Uterus (tissue), 4 donors: ENCODE data around the gene ZNF652. TPM values are rescaled to one million over a fixed set of nuclear protein-coding genes. Genes with fewer than 3 reads are reported as not detected.

Source experiments
- DNase-seq, 2 donors: peaks; one replicate each; pipeline ENCODE4 v3.0.0-alpha.2; 2019 to 2020
- H3K27ac ChIP-seq, 2 donors: fragments of 200-600 bp; sonication (generic); 1 replicate in 1 of 2; 2 replicates in 1 of 2; pipeline ENCODE4 v1.5.1; 2016 to 2018
- H3K27me3 ChIP-seq, 2 donors: fragments of 200-600 bp; sonication (generic); one replicate each; pipeline ENCODE4 v1.5.1; 2018 to 2019; ENCODE audit warnings: control low read depth in 1 of 2
- H3K36me3 ChIP-seq, 2 donors: fragments of 200-600 bp; sonication (generic); one replicate each; pipeline ENCODE4 v1.5.1; 2019; ENCODE audit warnings: control low read depth in 1 of 2
- H3K4me1 ChIP-seq, 2 donors: fragments of 200-600 bp; sonication (generic); one replicate each; pipeline ENCODE4 v1.5.1; 2018 to 2019; ENCODE audit warnings: control low read depth in 1 of 2
- H3K4me3 ChIP-seq, 2 donors: fragments of 200-600 bp; sonication (generic); 1 replicate in 1 of 2; 2 replicates in 1 of 2; pipeline ENCODE4 v1.5.1; 2018 to 2019; ENCODE audit warnings: mild to moderate bottlenecking in 1 of 2
- H3K9me3 ChIP-seq, 2 donors: fragments of 200-600 bp; sonication (generic); one replicate each; pipeline ENCODE4 v1.5.1; 2019; ENCODE audit warnings: control low read depth in 1 of 2
- POLR2A ChIP-seq, 2 donors: fragments of 450-650 bp; IDR thresholded peaks; one replicate each; pipeline ENCODE4 v1.6.1; 2016; ENCODE audit warnings: antibody characterized with exemption in 2 of 2, mild to moderate bottlenecking in 1 of 2, moderate library complexity in 1 of 2
- intact Hi-C: fragments of 100-400 bp; cut with DNase I; formaldehyde crosslinking; loops from one replicate; pipeline ENCODE4 v1.15.1; 2023; ENCODE audit warnings: low total_unique reads
- total RNA-seq, 4 donors: library from RNA; depleted of rRNA in 3 of 4; stranded (reverse); fragments of >200 nt in 3 of 4; gene quantifications; one replicate each; pipeline versions ENCODE4 v1.1.0 to v1.2.4, GENCODE V29; 2014 to 2023
- TF ChIP-seq, protein P1 (sequence below), 4 experiments: fragments of 200-600 bp in 2 of 4; fragments of 450-650 bp in 2 of 4; sonication (generic) in 2 of 4; IDR thresholded peaks; one replicate each; pipeline ENCODE4 v1.5.1; 2016 to 2019; ENCODE audit warnings: antibody characterized with exemption in 4 of 4, mild to moderate bottlenecking in 2 of 4, moderate library complexity in 1 of 4
- donor health status: DM: yes; HTN: yes; CAD: no.

The ZNF652 gene
- total RNA-seq, 4 donors from 2014 or later: 17.6 to 65.3 (median 36.2) TPM

DNA sequence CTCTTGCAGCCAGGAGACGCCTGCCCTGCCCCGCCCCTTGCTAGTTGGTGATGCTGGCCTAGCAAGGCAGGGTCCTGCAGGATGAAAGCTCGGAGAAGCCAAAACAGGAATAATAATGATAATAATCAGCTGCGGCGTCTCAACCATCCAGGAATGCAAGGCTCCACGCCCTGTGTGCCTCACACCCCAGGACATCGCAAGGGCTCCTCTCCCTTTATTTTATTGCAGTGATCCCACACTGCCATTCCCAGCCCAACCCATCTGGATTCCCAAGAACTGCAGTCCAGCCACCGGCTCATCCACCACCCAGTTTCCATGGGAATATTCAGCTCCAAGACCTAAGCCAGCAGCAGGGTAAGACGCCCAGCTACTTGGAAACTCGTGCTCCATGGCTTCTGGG lies 21.0 kb upstream of the ZNF652 start:
- H3K27ac ChIP-seq: no peak overlapping the region
- no peak overlapping the region for H3K4me3 ChIP-seq
- intact Hi-C loops: no loop called here
- no peaks in the 10 kb centered on the region for H3K9me3 ChIP-seq
- H3K36me3 ChIP-seq: no peaks in the 10 kb centered on the region
- no peaks in the 10 kb centered on the region for H3K27me3 ChIP-seq
- DNase-seq: no peak
- TF ChIP-seq, protein P1, sequence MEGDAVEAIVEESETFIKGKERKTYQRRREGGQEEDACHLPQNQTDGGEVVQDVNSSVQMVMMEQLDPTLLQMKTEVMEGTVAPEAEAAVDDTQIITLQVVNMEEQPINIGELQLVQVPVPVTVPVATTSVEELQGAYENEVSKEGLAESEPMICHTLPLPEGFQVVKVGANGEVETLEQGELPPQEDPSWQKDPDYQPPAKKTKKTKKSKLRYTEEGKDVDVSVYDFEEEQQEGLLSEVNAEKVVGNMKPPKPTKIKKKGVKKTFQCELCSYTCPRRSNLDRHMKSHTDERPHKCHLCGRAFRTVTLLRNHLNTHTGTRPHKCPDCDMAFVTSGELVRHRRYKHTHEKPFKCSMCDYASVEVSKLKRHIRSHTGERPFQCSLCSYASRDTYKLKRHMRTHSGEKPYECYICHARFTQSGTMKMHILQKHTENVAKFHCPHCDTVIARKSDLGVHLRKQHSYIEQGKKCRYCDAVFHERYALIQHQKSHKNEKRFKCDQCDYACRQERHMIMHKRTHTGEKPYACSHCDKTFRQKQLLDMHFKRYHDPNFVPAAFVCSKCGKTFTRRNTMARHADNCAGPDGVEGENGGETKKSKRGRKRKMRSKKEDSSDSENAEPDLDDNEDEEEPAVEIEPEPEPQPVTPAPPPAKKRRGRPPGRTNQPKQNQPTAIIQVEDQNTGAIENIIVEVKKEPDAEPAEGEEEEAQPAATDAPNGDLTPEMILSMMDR (IDR thresholded peaks at IDR 0.05): no peak
- no peak for TF ChIP-seq POLR2A (IDR thresholded peaks at IDR 0.05)
- no peaks in the 10 kb centered on the region for H3K4me1 ChIP-seq

DNA sequence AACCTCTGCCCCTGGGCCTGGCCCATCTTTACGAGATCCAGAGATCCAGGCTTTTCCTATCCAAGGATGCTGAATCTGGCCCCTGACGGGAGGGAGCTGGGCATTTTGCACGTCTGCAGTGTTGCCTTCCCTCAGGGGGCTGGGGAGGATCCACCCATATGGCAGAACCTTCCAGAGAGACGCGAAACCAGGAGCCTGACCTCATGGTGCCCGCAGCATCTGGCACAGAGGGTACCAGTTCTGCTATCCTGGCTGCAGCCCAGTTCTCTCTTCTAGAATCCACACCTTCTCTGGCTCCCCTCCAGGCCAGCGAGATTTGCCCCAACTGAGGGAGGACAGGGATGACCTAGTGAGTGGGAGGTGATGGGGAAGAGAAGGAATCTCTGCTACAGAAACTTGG lies 20.5 kb upstream of the ZNF652 start:
- no peak overlapping the region for H3K27ac ChIP-seq
- H3K9me3 ChIP-seq: no peaks in the 10 kb centered on the region
- H3K4me1 ChIP-seq: no peaks in the 10 kb centered on the region
- no peak overlapping the region for H3K4me3 ChIP-seq
- H3K36me3 ChIP-seq: no peaks in the 10 kb centered on the region
- no peaks in the 10 kb centered on the region for H3K27me3 ChIP-seq
- no peak for DNase-seq
- intact Hi-C loops: no loop called here
- TF ChIP-seq POLR2A (IDR thresholded peaks at IDR 0.05): no peak
- TF ChIP-seq, protein P1 (IDR thresholded peaks at IDR 0.05): no peak

DNA sequence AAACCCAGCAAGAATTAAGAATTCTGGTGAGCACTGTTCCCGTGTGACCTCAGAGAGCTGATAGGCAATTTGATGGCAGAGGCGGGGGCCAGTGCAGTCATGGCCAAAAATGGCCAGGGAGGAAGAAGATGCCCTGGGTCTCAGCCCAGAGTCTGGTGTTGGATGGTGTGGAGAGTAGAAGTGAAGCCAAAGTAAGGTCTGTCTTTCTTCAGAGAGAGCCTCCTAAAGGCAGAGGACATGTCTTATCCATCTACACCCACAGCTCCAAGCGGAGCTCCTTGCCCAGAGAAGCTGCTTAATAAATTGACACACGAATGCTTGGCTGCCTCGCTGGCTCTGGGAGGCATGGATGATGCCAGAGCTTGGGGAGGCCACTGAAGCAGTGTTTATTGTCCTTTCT lies 19.7 kb upstream of the ZNF652 start:
- TF ChIP-seq, protein P1 (IDR thresholded peaks at IDR 0.05): no peak
- TF ChIP-seq POLR2A (IDR thresholded peaks at IDR 0.05): no peak
- no peak overlapping the region for H3K27ac ChIP-seq
- no peaks in the 10 kb centered on the region for H3K9me3 ChIP-seq
- no peak for DNase-seq
- intact Hi-C loops: no loop called here
- H3K4me1 ChIP-seq: no peaks in the 10 kb centered on the region
- H3K4me3 ChIP-seq: no peak overlapping the region
- H3K36me3 ChIP-seq: no peaks in the 10 kb centered on the region
- no peaks in the 10 kb centered on the region for H3K27me3 ChIP-seq

DNA sequence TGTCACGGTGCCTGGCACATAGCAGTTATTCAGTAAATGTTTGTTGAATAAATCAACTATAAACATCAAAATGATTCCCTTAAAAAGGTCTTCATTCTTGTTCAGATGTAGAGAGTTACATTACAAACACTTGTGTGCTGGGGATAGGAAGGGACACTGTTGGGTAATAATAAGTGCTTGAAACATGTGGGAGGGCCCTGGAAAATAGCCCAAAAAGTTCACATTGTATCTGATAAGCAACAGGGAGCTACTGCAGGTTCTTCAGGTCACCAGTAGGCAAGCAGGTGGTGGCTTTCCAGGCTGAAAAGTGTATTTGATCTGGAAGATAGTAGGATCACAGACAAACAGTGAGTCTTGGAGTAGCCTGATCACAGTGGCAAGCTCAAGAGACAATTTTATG lies 19.0 kb upstream of the ZNF652 start:
- TF ChIP-seq POLR2A (IDR thresholded peaks at IDR 0.05): no peak
- TF ChIP-seq, protein P1 (IDR thresholded peaks at IDR 0.05): no peak
- H3K27me3 ChIP-seq: no peaks in the 10 kb centered on the region
- no peaks in the 10 kb centered on the region for H3K36me3 ChIP-seq
- no peaks in the 10 kb centered on the region for H3K9me3 ChIP-seq
- no peak overlapping the region for H3K4me3 ChIP-seq
- DNase-seq: no peak
- intact Hi-C loops: no loop called here
- no peaks in the 10 kb centered on the region for H3K4me1 ChIP-seq
- H3K27ac ChIP-seq: no peak overlapping the region

DNA sequence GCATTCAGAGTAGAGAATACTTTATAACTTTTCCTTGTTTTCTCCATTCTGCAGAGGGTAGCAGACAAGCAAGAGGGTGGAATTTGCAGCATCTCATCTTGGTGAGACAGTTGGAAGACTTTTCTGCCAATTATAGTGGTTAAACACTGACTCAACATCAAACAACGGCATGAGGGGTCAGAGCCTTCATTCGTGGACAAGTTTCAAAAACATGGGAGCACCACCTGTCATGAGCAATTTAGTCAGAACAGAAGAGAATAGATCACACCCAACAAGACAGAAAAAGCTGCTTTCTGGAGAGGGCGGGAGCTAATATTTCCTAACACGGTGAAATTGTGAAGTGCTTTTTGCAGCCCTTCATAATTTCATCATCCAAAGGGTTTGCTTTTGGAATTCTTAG lies 17.9 kb upstream of the ZNF652 start:
- no peaks in the 10 kb centered on the region for H3K4me1 ChIP-seq
- H3K36me3 ChIP-seq: no peaks in the 10 kb centered on the region
- TF ChIP-seq POLR2A (IDR thresholded peaks at IDR 0.05): no peak
- TF ChIP-seq, protein P1 (IDR thresholded peaks at IDR 0.05): no peak
- H3K27ac ChIP-seq: no peak overlapping the region
- H3K27me3 ChIP-seq: no peaks in the 10 kb centered on the region
- H3K4me3 ChIP-seq: no peak overlapping the region
- no peak for DNase-seq
- intact Hi-C loops: no loop called here
- no peaks in the 10 kb centered on the region for H3K9me3 ChIP-seq
